ENCODE results near the gene MTFR2. TPM values are rescaled to one million over a fixed set of nuclear protein-coding genes. Genes with fewer than 3 reads are reported as not detected.

The MTFR2 gene
- total RNA-seq, 1 experiment from 2014 or later: 12.6 TPM

GRCh38 chr6:136216503-136217401 is 33.4 kb downstream of the MTFR2 start:
- ChIA-PET POLR2A (ENCODE audit: unreplicated experiment) (no interaction called here), CTCF (no interaction called here)
- H3K27me3 ChIP-seq (ENCODE audit: insufficient read depth, low read depth): no peaks in the 10 kb centered on the region
- H3F3A ChIP-seq (ENCODE audit: insufficient read depth, low read depth): no peaks in the 10 kb centered on the region
- H3K36me3 ChIP-seq (ENCODE audit: low read depth): no peaks in the 10 kb centered on the region
- no TSS peak for BruUV-seq (replicated peaks)
- 0 out of 2 replicates have a peak overlapping the region, but pooled peaks have one; percentile 42 for H2AFZ ChIP-seq
- no peaks in the 10 kb centered on the region for H3K79me2 ChIP-seq (ENCODE audit: low read depth)
- no peak overlapping the region for H3K27ac ChIP-seq
- no peaks in the 10 kb centered on the region for H3K9me2 ChIP-seq (ENCODE audit: insufficient read depth)
- DNase-seq: no peak
- no peak overlapping the region for H3K4me2 ChIP-seq
- no peaks in the 10 kb centered on the region for H3K4me1 ChIP-seq (replicated peaks; ENCODE audit: insufficient read depth)
- intact Hi-C loops (cut with micrococcal nuclease; ENCODE audit: unreplicated experiment): no loop called here
- TF ChIP-seq EZH2 (IDR thresholded peaks at IDR 0.05; ENCODE audit: low read depth): no peak
- no peak for TF ChIP-seq CTCF (conservative IDR thresholded peaks at IDR 0.05)
- no peaks in the 10 kb centered on the region for H4K20me1 ChIP-seq (ENCODE audit: insufficient read depth)
- no peaks in the 10 kb centered on the region; the same call in 1 of the 2 replicates for H3K9me3 ChIP-seq (ENCODE audit: insufficient read depth, low read depth)
- no peak overlapping the region for H3K4me3 ChIP-seq

GRCh38 chr6:136213853-136214252 is 36.3 kb downstream of the MTFR2 start:
- Histone ChIP-seq H3K27me3 (ENCODE audit: insufficient read depth, low read depth) (no peaks in the 10 kb centered on the region), H3K4me2 (no peak overlapping the region), H3K27ac (no peak overlapping the region), H2AFZ (no peak overlapping the region), H4K20me1 (ENCODE audit: insufficient read depth) (no peaks in the 10 kb centered on the region), H3K4me1 (replicated peaks; ENCODE audit: insufficient read depth) (no peaks in the 10 kb centered on the region), H3F3A (ENCODE audit: insufficient read depth, low read depth) (no peaks in the 10 kb centered on the region), H3K79me2 (ENCODE audit: low read depth) (no peaks in the 10 kb centered on the region), H3K9me3 (ENCODE audit: insufficient read depth, low read depth) (no peaks in the 10 kb centered on the region), H3K4me3 (no peak overlapping the region), H3K9me2 (ENCODE audit: insufficient read depth) (no peaks in the 10 kb centered on the region), H3K36me3 (ENCODE audit: low read depth) (no peaks in the 10 kb centered on the region)
- no peak for DNase-seq
- TF ChIP-seq EZH2 (IDR thresholded peaks at IDR 0.05; ENCODE audit: low read depth) (no peak), CTCF (conservative IDR thresholded peaks at IDR 0.05) (no peak)
- ChIA-PET CTCF (no interaction called here), POLR2A (ENCODE audit: unreplicated experiment) (no interaction called here)
- no TSS peak for BruUV-seq (replicated peaks)
- intact Hi-C loops (cut with micrococcal nuclease; ENCODE audit: unreplicated experiment): no loop called here

- TF ChIP-seq EZH2 (IDR thresholded peaks at IDR 0.05; ENCODE audit: low read depth): no peak
- no peak for TF ChIP-seq CTCF (conservative IDR thresholded peaks at IDR 0.05)
- Histone ChIP-seq H3K79me2 (ENCODE audit: low read depth) (no peaks in the 10 kb centered on the region), H3K27ac (no peak overlapping the region), H3K27me3 (ENCODE audit: insufficient read depth, low read depth) (no peaks in the 10 kb centered on the region), H3K9me3 (ENCODE audit: insufficient read depth, low read depth) (no peaks in the 10 kb centered on the region), H2AFZ (no peak overlapping the region; the same call in 1 of the 2 replicates), H3K4me3 (no peak overlapping the region), H3K36me3 (ENCODE audit: low read depth) (no peaks in the 10 kb centered on the region), H4K20me1 (ENCODE audit: insufficient read depth) (no peaks in the 10 kb centered on the region), H3K4me2 (no peak overlapping the region), H3K9me2 (ENCODE audit: insufficient read depth) (no peaks in the 10 kb centered on the region), H3F3A (ENCODE audit: insufficient read depth, low read depth) (no peaks in the 10 kb centered on the region), H3K4me1 (replicated peaks; ENCODE audit: insufficient read depth) (no peaks in the 10 kb centered on the region)
- no peak for DNase-seq
- intact Hi-C loops (cut with micrococcal nuclease; ENCODE audit: unreplicated experiment): no loop called here
- CTCF ChIA-PET: interaction anchor here (0.6 kb wide), 1 partner anchor 303 kb away, joined by 3 read pairs; no protein-coding TSS in a partner anchor
- no TSS peak for BruUV-seq (replicated peaks)
- POLR2A ChIA-PET (ENCODE audit: unreplicated experiment): no interaction called here
Measured at GRCh38 chr6:136213012-136213539, 37.0 kb downstream of the MTFR2 start.

Data from PC-9 (cell line).